Esophagus muscularis mucosa (tissue), 2 donors: ENCODE data around the gene DENND6B.

Source experiments
- EP300 ChIP-seq: sonication (generic); formaldehyde crosslinking; IDR thresholded peaks from one replicate; pipeline ENCODE4 v1.6.1; 2017; ENCODE audit warnings: antibody characterized with exemption
- POLR2A ChIP-seq: fragments of 450-650 bp; IDR thresholded peaks from one replicate; pipeline ENCODE4 v1.6.1; 2017; ENCODE audit warnings: antibody characterized with exemption, moderate library complexity, mild to moderate bottlenecking, low read depth

GRCh38 chr22:50276143-50276542 is 50.7 kb downstream of the DENND6B start:
- TF ChIP-seq POLR2A: no peak
- no peak for TF ChIP-seq EP300
